OCI-LY3 (cell line): ENCODE data around the gene APOD.

Experiments used
- EZH2phosphoT487 ChIP-seq: fragments of 200-600 bp; shearing (Covaris generic); IDR thresholded peaks from 2 replicates; pipeline ENCODE4 v1.6.1; 2018; ENCODE audit warnings: antibody characterized with exemption, mixed run types, low read depth
- TF ChIP-seq, protein P1 (sequence below): fragments of 200-600, 300-600 bp; sonication (generic); IDR thresholded peaks from 2 replicates; pipeline ENCODE4 v1.5.1; 2014; ENCODE audit warnings: antibody characterized with exemption, low read length, low read depth

DNA sequence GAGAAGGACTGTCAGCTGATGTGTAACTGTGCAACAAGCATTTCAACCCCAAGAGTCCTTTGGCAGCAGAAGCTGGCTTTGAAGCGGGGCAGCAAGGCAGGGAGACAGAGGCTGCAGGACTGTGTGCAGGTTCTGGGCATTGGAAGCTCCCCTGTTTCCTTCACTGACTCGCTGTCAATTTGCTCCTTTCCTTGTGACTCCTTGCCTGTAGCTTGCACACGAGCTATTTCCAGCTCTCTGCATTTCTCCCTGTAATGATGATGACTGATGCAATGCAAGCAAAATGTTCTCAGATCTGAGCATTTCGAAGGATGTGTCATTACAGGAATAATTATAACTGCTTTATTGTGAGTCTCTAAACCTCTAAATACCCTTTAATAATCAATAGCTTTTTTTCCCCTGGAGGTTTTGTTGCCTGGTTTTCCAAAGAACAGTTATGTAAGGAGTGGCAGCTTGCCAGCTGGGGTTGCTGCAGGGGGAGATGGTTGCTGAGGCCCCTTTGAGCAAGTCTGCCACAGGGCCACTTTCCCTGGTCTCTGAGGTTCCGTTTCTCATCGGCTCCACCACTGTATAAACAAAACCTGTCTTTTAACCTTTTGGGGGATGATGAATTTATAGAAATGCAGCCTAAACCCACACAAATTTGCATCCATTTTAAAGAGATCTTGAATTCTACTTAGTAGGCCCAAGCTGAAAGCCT, 2.8 kb downstream of the APOD start:
- TF ChIP-seq, protein P1, sequence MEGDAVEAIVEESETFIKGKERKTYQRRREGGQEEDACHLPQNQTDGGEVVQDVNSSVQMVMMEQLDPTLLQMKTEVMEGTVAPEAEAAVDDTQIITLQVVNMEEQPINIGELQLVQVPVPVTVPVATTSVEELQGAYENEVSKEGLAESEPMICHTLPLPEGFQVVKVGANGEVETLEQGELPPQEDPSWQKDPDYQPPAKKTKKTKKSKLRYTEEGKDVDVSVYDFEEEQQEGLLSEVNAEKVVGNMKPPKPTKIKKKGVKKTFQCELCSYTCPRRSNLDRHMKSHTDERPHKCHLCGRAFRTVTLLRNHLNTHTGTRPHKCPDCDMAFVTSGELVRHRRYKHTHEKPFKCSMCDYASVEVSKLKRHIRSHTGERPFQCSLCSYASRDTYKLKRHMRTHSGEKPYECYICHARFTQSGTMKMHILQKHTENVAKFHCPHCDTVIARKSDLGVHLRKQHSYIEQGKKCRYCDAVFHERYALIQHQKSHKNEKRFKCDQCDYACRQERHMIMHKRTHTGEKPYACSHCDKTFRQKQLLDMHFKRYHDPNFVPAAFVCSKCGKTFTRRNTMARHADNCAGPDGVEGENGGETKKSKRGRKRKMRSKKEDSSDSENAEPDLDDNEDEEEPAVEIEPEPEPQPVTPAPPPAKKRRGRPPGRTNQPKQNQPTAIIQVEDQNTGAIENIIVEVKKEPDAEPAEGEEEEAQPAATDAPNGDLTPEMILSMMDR = no peak
- TF ChIP-seq EZH2phosphoT487 = no peak
